Sigmoid colon (tissue), 7 donors: ENCODE data around the gene SUCO. TPM values are rescaled to one million over a fixed set of nuclear protein-coding genes. Genes with fewer than 3 reads are reported as not detected.

Experiments
- DNase-seq: peaks from one replicate; pipeline ENCODE4 v3.0.0-alpha.2; 2019
- H3K27ac ChIP-seq, 4 donors: fragments of 200-600 bp; sonication (generic); one replicate each; pipeline ENCODE4 v1.5.1; 2016 to 2019; ENCODE audit warnings: mild to moderate bottlenecking in 1 of 4
- H3K27me3 ChIP-seq, 3 donors: fragments of 200-600 bp; sonication (generic); one replicate each; pipeline ENCODE4 v1.5.1; 2019; ENCODE audit warnings: mild to moderate bottlenecking in 1 of 3
- H3K36me3 ChIP-seq, 4 donors: fragments of 200-600 bp; sonication (generic); one replicate each; pipeline ENCODE4 v1.5.1; 2016 to 2019
- H3K4me1 ChIP-seq, 4 donors: fragments of 200-600 bp; sonication (generic); one replicate each; pipeline ENCODE4 v1.5.1; 2017 to 2019
- H3K4me3 ChIP-seq, 4 donors: fragments of 200-600 bp; sonication (generic); one replicate each; pipeline ENCODE4 v1.5.1; 2017 to 2019; ENCODE audit warnings: mild to moderate bottlenecking in 2 of 4, moderate library complexity in 1 of 4
- H3K9me3 ChIP-seq, 4 donors: fragments of 200-600 bp in 3 of 4; sonication (generic) in 3 of 4; one replicate each; pipeline versions ENCODE4 v1.5.1 to v1.6.1; 2013 to 2019
- EP300 ChIP-seq, 4 donors: sonication (generic); formaldehyde crosslinking; IDR thresholded peaks; one replicate each; pipeline ENCODE4 v1.6.1; 2017; ENCODE audit warnings: antibody characterized with exemption in 4 of 4
- POLR2A ChIP-seq, 2 donors: fragments of 450-650 bp; IDR thresholded peaks; one replicate each; pipeline ENCODE4 v1.6.1; 2016; ENCODE audit warnings: antibody characterized with exemption in 2 of 2, mild to moderate bottlenecking in 2 of 2, moderate library complexity in 2 of 2
- POLR2AphosphoS5 ChIP-seq, 4 donors: sonication (generic); formaldehyde crosslinking; IDR thresholded peaks; one replicate each; pipeline ENCODE4 v1.6.1; 2017; ENCODE audit warnings: antibody characterized with exemption in 4 of 4
- WGBS, 2 donors: extraction: QIAGEN DNeasy Blood & Tissue Kit; methylation state at CpG; one replicate each; pipeline ENCODE4 v1.1.7; 2013; 5-methylcytosine and 5-hydroxymethylcytosine counted together
- intact Hi-C: fragments of 100-400 bp; cut with DNase I; formaldehyde crosslinking; loops from one replicate; pipeline ENCODE4 v1.15.1; 2023
- polyA plus RNA-seq, 3 donors: library from polyadenylated mRNA; stranded (reverse); fragments of 200-250 nt; gene quantifications; one replicate each; pipeline ENCODE4 v1.2.3, GENCODE V29; 2013
- total RNA-seq, 4 donors: library from RNA; depleted of rRNA; stranded (reverse); fragments of >200 nt; gene quantifications; one replicate each; pipeline ENCODE4 v1.1.0, GENCODE V29; 2016
- TF ChIP-seq, protein P1 (sequence below), 4 experiments: fragments of 450-650 bp in 3 of 4; fragments of 200-600 bp in 1 of 4; IDR thresholded peaks; one replicate each; pipeline ENCODE4 v1.5.1; 2016 to 2019; ENCODE audit warnings: antibody characterized with exemption in 4 of 4, mild to moderate bottlenecking in 3 of 4, moderate library complexity in 2 of 4
- donor health status: healthy with polysubstance abuse.
- donor health status: Bipolar disorder and iron deficiency.
- donor health status: healthy.

SUCO gene
- total and polyA plus RNA-seq, 7 donors, result 1.8 to 36.6 (median 27.4) TPM

DNA sequence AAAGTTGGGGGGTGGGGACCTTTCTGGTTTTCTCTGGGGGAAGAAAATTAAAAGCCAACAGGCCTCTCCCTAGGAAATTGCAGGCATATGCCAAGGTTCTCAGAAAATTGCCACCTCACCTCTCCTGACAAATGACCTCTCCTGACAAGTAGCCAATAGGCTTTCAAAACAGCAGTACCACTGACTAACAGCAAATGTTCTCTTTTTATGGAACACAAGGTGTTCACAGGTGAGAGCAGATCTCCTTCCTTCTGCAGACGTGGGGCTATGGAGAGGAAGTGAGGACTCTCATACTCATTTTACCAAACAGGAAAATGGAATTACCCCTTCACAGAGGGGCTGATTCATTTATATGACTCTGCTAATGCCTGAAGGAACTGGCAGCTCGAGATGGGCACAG, 32.7 kb upstream of the SUCO start:
- 58 to 73% methylated on average over 2 of the region's 2 CpGs for WGBS, 2 donors
- Histone ChIP-seq H3K27ac (no peak overlapping the region), H3K36me3 (no peaks in the 10 kb centered on the region), H3K4me3 (no peak overlapping the region), H3K4me1 (peaks cover 0 to 13% (median 7%) of the 10 kb centered on the region in 4 donors), H3K9me3 (no peaks in the 10 kb centered on the region), H3K27me3 (no peaks in the 10 kb centered on the region)
- DNase-seq, result no peak
- intact Hi-C loops, result no loop called here
- TF ChIP-seq POLR2A (IDR thresholded peaks at IDR 0.05) (no peak), POLR2AphosphoS5 (IDR thresholded peaks at IDR 0.05) (no peak), EP300 (IDR thresholded peaks at IDR 0.05) (no peak)
- TF ChIP-seq, protein P1, sequence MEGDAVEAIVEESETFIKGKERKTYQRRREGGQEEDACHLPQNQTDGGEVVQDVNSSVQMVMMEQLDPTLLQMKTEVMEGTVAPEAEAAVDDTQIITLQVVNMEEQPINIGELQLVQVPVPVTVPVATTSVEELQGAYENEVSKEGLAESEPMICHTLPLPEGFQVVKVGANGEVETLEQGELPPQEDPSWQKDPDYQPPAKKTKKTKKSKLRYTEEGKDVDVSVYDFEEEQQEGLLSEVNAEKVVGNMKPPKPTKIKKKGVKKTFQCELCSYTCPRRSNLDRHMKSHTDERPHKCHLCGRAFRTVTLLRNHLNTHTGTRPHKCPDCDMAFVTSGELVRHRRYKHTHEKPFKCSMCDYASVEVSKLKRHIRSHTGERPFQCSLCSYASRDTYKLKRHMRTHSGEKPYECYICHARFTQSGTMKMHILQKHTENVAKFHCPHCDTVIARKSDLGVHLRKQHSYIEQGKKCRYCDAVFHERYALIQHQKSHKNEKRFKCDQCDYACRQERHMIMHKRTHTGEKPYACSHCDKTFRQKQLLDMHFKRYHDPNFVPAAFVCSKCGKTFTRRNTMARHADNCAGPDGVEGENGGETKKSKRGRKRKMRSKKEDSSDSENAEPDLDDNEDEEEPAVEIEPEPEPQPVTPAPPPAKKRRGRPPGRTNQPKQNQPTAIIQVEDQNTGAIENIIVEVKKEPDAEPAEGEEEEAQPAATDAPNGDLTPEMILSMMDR (IDR thresholded peaks at IDR 0.05), result no peak

- H3K4me3 ChIP-seq, result no peak overlapping the region
- intact Hi-C loops, result no loop called here
- no peaks in the 10 kb centered on the region for H3K27me3 ChIP-seq
- no peak for DNase-seq
- no peaks in the 10 kb centered on the region for H3K36me3 ChIP-seq
- no peaks in the 10 kb centered on the region for H3K4me1 ChIP-seq
- no peaks in the 10 kb centered on the region for H3K9me3 ChIP-seq
- TF ChIP-seq POLR2A (IDR thresholded peaks at IDR 0.05), result no peak
- TF ChIP-seq, protein P1 (IDR thresholded peaks at IDR 0.05), result no peak
- no peak for TF ChIP-seq EP300 (IDR thresholded peaks at IDR 0.05)
- TF ChIP-seq POLR2AphosphoS5 (IDR thresholded peaks at IDR 0.05), result no peak
- no peak overlapping the region for H3K27ac ChIP-seq
These were observed 25.2 kb upstream of the SUCO start for GRCh38 chr1:172507741-172508140.

DNA sequence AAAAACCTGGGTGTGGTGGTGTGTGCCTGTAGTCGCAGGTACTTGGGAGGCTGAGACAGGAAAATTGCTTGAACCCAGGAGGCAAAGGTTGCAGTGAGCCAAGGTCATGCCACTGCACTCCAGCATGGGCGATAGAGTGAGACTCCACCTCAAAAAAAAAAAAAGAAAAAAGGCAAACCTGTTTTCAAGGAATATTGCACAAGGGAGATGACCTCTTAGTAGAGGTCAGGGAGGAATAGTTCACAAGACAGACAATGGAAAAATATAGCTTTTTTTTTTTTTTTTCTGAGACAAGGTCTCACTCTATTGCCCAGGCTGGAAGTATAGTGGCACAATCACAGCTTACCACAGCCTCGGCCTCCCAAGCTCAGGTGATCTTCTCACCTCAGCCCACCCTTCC, 22.5 kb upstream of the SUCO start:
- WGBS, 2 donors, result 92 to 96% methylated on average over 3 of the region's 3 CpGs

GRCh38 chr1:172512591-172512990, 20.4 kb upstream of the SUCO start:
- Histone ChIP-seq H3K9me3 (peaks cover 0 to 3% (median 0%) of the 10 kb centered on the region in 4 donors), H3K36me3 (no peaks in the 10 kb centered on the region), H3K27ac (no peak overlapping the region), H3K4me1 (no peaks in the 10 kb centered on the region), H3K27me3 (no peaks in the 10 kb centered on the region), H3K4me3 (no peak overlapping the region)
- no peak for DNase-seq
- intact Hi-C loops, result no loop called here
- TF ChIP-seq POLR2AphosphoS5 (IDR thresholded peaks at IDR 0.05) (no peak), POLR2A (IDR thresholded peaks at IDR 0.05) (no peak)
- TF ChIP-seq, protein P1 (IDR thresholded peaks at IDR 0.05), result no peak

More for the DNA sequence above, 22.5 kb upstream of the SUCO start:
- Histone ChIP-seq H3K27me3 (no peaks in the 10 kb centered on the region), H3K36me3 (no peaks in the 10 kb centered on the region), H3K4me1 (no peaks in the 10 kb centered on the region), H3K9me3 (peaks cover 0 to 3% (median 0%) of the 10 kb centered on the region in 4 donors), H3K4me3 (no peak overlapping the region), H3K27ac (no peak overlapping the region)
- TF ChIP-seq POLR2AphosphoS5 (IDR thresholded peaks at IDR 0.05) (no peak), EP300 (IDR thresholded peaks at IDR 0.05) (no peak), POLR2A (IDR thresholded peaks at IDR 0.05) (no peak)
- TF ChIP-seq, protein P1 (IDR thresholded peaks at IDR 0.05), result no peak
- no peak for DNase-seq
- intact Hi-C loops, result no loop called here

DNA sequence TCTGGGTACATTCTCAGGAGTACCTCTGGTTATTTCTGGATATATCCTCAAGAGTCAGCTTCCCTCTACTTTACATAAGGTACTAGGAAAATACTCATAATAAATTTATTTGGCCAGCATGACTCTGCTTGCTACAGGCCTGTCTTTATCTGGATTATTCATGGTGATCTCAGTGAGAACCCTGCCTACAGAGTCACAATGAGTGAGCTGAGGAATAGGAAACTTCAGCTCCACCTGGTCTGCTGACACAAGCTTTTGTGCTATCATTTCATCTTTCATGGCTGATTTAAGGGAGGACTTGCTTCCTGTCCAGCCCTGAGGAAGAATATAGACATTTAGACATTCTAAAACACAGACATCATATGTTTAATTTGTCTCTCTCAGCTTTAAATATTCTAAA, 19.5 kb upstream of the SUCO start:
- intact Hi-C loops, result no loop called here
- Histone ChIP-seq H3K36me3 (no peaks in the 10 kb centered on the region), H3K4me1 (no peaks in the 10 kb centered on the region), H3K27ac (no peak overlapping the region), H3K27me3 (no peaks in the 10 kb centered on the region), H3K9me3 (peaks cover 0 to 3% (median 0%) of the 10 kb centered on the region in 4 donors), H3K4me3 (no peak overlapping the region)
- DNase-seq, result no peak
- TF ChIP-seq, protein P1 (IDR thresholded peaks at IDR 0.05), result no peak
- TF ChIP-seq EP300 (IDR thresholded peaks at IDR 0.05) (no peak), POLR2AphosphoS5 (IDR thresholded peaks at IDR 0.05) (no peak), POLR2A (IDR thresholded peaks at IDR 0.05) (no peak)
